ENCODE measurements around the gene SNRPA1.

Gene SNRPA1

GRCh38 chr15:101255615-101256241 is 39.3 kb downstream of the SNRPA1 start:
- DNase-seq, result no peak

GRCh38 chr15:101255051-101255395 is 40.0 kb downstream of the SNRPA1 start:
- no peak for DNase-seq

- no peak for DNase-seq
These were observed 40.6 kb downstream of the SNRPA1 start for GRCh38 chr15:101254157-101255050.

GRCh38 chr15:101252836-101253235 is 42.2 kb downstream of the SNRPA1 start:
- DNase-seq, result no peak

DNA sequence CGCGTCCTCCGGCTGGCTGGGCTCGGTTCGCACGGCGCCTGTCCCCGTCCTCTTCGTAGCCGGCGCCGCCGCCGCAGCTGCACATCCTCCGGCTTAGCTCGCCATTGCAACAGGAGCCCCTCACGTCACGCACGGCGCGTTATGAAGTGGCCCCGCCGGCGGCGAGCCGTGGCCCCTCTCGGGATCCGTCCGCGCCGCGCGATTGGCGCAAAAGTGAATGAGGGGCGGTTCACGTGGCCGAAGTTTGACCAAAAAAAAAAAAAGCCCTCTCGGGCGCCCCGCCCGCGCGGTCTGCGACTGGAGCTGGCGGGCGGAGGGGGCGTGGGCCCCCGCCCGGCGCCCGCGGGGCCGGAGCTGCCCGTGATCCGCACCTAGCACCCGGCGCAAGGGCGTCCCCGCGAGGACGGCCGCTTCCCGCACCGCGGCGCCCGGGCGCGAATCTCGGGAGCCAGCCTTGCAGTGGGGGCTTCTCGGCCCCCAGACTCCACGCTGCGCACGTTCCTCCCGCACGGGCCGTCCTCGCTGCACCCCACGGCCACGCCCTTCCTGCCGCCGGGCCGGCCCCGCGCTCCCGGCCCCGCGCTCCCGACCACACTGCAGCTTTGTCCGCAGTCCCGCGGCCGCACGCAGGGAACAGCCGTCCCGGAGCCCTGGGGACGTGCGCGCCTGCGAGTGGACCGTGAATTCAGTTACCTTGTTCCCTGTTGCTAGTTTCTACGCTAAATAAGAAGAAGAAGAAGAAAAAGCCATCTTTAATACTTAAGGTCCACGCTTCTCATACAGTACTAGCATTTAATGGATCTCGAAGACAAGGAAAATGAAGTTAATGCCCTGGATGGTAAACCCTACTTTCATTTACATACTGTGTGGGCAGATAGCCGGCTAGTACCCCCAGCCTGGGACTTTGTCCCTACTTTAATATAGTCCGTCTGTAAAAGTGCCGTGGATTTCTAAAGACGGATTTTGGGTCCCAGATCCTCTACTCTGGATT is 42.9 kb downstream of the SNRPA1 start, which contains the start of gene CHSY1:
TSS of gene CHSY1 (minus strand) at position 219 of the 991 bp plus-strand sequence. CDS start 592 bp downstream, outside the sequence.
- peak; percentile 85 for DNase-seq

DNA sequence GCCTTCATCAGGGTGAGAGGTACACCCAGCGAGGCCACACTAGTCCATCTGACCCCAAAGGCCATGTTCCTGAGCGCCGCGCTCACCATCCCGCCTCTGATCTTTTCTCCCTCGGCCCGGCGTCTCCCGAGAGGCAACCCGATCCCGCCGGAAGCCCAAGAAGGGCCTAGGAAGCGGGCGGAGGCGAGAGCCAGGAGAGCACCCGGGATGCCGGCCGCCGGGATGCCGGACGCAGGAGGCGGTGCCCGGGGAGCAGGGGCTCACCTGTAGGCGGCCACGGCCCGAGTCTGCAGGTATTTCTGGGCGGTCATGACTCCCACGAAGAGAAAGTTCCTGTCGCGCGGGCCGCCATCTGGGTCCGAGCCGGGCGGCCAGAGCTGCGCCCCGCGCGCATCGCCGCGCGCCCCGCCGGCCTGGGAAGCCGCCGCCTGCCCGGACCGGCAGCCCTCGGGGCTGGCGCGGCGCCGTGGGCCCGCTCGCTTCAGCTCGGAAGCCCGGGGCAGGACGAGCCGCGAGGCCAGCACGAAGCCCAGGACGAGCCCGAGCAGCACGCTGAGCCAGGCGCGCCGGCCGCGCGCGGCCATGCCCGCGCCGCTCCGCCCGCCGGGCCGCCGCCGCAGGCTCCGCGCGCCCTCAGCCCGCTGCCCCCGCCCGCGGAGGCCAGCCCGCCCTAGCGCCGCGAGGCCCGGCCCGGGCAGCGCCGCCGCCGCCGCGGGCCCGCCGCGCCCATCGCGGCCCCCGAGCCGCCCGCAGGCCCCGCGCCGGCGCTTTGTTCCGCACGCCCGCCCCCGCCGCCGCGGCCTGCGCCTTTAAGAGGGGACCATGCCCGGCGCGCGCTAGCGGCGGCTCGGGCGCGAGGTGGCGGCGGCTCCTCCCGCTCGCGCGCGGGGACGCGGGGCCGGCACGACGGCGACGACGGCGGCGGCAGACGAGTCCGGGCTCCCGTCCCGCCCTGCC is 43.9 kb downstream of the SNRPA1 start:
- DNase-seq, result peak; percentile 61

- no peak for DNase-seq
These were observed 44.7 kb downstream of the SNRPA1 start for GRCh38 chr15:101250341-101250831.

- DNase-seq, result no peak
These were observed 46.8 kb downstream of the SNRPA1 start for GRCh38 chr15:101248274-101248673.

DNA sequence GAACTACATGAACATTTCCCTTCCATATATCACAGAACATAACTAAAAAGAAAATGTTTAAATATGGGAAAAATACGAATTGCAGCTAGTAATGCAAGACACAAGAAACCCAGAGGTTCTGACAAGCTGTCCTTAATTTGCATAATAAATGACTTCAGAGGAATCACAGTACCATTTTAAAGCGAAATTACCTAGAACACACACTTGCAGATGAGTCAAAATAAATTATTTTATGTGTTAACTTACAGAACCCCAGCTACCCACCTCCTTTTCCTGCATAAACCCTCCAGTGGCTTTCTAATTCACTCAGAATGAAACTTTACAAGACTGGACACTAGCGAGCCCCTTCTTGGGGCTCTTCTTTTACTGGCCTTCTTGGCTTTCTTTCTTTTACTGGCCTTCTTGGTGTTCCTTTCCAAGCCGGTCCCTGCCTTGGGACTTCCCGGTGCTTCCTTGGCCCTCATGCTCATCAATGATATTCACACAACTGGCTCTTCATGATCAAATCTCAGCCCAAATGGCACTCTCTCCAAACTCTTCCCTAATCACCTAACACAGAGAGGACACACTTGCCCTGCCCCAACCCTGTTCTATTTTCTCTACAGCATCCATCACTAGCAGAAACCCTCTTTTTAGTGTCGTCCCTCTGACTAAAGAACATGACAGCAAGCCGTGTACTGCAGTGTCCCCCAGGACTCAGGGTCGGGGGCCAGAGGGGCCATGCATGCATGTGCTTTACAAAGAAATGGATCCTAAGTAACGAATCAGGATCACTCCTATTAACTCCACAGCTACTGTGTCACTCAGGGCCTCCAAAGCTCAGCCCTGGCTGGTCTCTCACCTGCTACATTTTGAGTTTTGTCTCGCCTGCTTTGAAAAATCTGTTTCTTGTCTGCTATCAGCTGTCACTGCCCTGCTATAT is 48.0 kb downstream of the SNRPA1 start:
- DNase-seq, result no peak

GRCh38 chr15:101246391-101246790 is 48.7 kb downstream of the SNRPA1 start:
- no peak for DNase-seq

DNA sequence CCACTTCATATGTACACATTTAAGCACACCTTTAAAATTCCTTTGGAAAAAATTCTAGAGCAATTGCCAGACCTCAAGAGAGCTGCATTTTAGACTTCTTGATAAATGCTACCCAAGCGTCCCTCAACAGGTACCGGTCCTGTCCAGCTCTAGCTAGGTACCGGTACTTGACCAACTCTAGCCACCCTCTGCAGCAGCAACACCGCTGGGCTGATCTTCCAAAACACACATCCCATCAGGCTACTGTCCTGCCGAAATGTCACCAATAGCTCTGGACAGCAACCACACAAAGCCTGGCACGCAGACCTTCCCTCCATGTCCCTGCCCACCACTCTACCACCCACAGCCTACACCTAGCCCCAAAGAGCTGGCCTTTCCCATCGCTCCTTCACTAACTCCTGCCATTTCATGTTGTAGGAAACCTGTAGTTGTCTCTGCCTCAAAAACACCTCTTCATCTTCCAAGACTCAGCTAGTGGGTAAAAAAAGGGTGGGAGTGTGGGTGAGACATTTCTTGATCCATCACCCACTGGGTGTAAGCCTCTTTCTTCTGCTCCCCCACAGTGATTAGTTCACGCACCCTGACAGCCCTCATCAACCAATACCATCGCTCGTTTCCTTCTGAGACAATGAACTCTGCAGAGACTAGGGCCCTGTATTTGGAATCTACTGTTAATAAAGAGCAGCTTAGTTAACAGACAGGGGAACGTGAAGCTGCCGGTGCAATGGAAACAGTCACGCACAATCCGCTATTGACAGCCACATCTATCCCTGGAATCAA is 50.0 kb downstream of the SNRPA1 start:
- DNase-seq, result no peak

GRCh38 chr15:101244036-101244781 is 50.8 kb downstream of the SNRPA1 start:
- DNase-seq, result no peak

DNA sequence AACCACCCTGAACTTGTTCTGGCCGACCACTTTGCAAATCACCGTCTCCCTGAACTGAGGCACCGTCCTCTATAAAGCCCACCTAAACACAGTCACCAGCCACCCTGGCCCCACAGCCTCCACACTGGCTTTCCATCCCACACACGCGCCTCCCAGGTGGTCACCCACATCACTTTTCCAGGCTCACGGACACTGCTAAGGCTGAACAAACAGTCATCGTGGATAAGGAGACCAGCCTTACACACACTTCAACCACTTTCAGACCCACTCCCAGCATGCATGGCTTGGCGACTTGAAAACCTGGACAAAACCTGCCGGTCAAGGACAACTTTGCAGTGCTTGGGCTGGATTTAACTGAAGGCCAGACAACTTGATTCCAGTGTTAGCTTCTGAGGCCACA is 51.6 kb downstream of the SNRPA1 start:
- DNase-seq, result no peak

GRCh38 chr15:101242999-101243336 is 52.1 kb downstream of the SNRPA1 start:
- DNase-seq, result no peak

GRCh38 chr15:101242160-101242998 is 52.7 kb downstream of the SNRPA1 start:
- DNase-seq, result no peak

- DNase-seq, result no peak
These were observed 54.7 kb downstream of the SNRPA1 start for GRCh38 chr15:101240358-101240757.

DNA sequence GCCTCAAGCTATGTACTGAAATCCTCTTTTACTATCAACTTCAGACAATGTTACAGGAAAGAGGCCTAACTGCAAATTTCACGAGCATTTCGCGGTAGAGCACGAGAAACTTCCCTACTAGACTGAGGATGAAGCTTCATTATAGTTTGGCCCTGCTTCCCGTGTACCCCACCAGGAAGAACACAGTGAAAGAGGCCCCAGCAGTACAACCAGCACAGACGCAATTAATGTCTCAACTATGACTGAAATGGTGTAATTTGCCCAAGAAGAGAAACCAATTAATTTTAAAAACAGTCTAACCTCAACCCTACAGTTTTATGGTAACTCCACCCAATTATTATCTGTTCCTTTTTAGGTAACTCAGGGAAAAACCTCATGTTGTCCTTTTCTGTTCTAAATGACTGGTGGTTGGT is 55.3 kb downstream of the SNRPA1 start:
- DNase-seq, result no peak

GRCh38 chr15:101237251-101237650 is 57.8 kb downstream of the SNRPA1 start:
- no peak for DNase-seq
